HG03039 (cell line): ENCODE data around the gene SUCO.

Experiments
- ATAC-seq: cut with Tn5 transposase; IDR thresholded peaks from one replicate; pipeline ENCODE4 v1.9.1; 2021; ENCODE audit warnings: mild to moderate bottlenecking, moderate library complexity; ENCODE audit not compliant: unreplicated experiment

Gene SUCO

GRCh38 chr1:172641492-172641891, 108.5 kb downstream of the SUCO start:
- ATAC-seq = no peak

DNA sequence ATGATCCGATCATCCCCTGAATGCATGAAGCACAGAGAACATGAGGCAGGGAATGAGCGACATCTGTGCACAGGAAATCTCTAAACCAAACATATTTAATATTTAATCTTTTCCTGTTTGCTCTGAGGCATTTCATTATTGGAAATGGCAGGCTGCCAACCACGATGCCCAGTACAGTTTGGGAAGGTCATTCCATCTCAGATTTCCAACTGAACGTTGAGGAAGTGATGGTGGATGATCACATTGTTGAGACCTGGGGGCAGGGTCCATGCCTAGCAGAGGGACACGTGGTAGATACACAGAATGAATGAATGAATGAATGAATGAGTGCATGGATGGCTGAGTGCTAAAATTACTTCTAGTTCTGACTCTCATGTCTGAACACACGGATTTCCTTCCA, 110.0 kb downstream of the SUCO start:
- ATAC-seq = no peak

- ATAC-seq = no peak
These were observed 113.7 kb downstream of the SUCO start for GRCh38 chr1:172646653-172647052.

GRCh38 chr1:172647110-172647564, 114.2 kb downstream of the SUCO start:
- no peak for ATAC-seq

DNA sequence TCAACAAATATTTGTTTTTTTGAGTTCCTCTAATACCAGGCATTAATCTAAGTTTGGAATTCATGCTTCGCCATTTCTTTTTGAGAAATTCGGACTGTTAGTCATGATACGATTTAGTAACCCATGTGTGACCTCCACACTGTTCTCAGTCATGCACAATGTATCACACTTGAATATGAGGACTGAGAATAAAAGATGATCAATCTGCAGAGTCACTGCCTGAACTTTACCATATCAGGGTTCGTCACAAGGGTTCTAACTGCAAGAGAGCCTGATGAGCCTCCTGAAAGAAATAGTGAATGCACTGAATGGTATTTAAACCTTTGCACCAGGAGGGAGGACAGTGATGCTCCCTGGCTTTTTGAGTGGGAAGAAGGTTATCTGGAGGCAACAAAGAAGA, 115.0 kb downstream of the SUCO start:
- no peak for ATAC-seq

DNA sequence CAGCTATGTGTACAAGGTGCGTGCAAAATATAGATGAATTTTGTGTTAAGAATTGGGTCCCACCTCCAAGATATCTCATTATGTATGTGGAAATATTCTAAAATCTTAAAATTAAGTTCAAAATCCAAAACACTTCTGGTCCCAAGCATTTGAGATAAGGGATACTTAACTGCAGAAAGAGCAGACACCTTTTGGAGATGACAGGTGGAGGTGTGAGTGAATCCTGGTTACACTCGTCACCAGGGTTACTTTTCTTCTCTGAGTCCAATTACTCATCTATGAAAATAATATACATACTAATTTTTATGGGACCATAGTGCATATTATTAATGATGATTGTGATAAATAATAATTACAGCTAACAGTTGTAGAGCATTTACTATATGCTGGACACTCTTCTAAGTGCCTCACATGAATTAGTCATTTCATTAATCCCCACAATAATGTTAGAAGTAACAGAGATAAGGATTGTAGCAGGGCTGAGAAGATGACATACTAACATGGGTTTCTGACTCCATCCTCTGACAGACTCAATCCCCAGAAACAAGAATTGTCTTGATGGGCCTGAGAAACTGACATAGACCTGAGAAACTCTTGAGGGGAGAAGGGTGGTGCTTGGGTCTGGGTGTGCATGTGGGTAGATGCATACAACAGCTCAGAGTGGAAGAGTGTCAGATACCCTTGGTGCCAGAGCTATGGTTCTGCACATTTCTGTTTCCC, 117.7 kb downstream of the SUCO start:
- ATAC-seq = no peak

- ATAC-seq = no peak
These were observed 120.2 kb downstream of the SUCO start for GRCh38 chr1:172653015-172653709.

- no peak for ATAC-seq
These were observed 121.6 kb downstream of the SUCO start for GRCh38 chr1:172654535-172654934.

- ATAC-seq = no peak
These were observed 123.6 kb downstream of the SUCO start for GRCh38 chr1:172656576-172656975.

GRCh38 chr1:172657586-172657985, 124.6 kb downstream of the SUCO start:
- ATAC-seq = no peak

DNA sequence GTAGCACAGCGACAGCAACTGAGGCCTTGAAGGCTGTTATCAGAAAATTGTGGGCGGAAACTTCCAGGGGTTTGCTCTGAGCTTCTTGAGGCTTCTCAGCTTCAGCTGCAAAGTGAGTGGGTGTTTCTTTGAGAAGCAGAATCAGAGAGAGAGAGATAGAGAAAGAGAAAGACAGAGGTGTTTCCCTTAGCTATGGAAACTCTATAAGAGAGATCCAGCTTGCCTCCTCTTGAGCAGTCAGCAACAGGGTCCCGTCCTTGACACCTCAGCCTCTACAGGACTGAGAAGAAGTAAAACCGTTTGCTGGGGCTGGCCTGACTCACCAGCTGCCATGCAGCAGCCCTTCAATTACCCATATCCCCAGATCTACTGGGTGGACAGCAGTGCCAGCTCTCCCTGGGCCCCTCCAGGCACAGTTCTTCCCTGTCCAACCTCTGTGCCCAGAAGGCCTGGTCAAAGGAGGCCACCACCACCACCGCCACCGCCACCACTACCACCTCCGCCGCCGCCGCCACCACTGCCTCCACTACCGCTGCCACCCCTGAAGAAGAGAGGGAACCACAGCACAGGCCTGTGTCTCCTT, 126.0 kb downstream of the SUCO start, which contains the start of gene FASLG:
TSS of gene FASLG (plus strand) at position 233 of the 583 bp plus-strand sequence. CDS start at position 332, 99 bp downstream.
- ATAC-seq = no peak

DNA sequence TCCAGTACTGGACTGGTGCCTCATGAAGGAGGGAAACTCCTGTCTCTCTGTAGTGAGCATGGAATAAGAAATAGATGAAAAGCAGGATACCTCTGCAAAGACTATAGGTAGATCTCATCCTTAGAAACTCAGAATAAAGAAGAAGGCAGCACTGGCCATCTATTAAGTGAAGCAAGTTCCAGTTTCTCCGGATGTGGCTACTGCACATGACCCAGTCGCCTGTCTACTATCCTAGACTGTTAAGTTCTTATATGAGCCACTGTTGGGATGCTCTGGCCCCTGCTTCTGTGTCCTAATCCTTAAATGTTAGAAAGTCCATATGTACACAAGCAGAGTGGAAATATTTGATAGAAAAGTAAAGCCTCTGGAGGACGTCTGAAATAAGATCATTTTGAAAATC, 128.2 kb downstream of the SUCO start:
- ATAC-seq = no peak
